H9 (cell line): ENCODE measurements around the gene ANKRD44. TPM values are rescaled to one million over a fixed set of nuclear protein-coding genes. Genes with fewer than 3 reads are reported as not detected.

Experiments
- DNase-seq: peaks from one replicate; pipeline ENCODE4 v3.0.0-alpha.2; 2017
- H2AFZ ChIP-seq: one replicate; pipeline ENCODE4 v1.6.1; 2013; ENCODE audit warnings: mild to moderate bottlenecking, low read length, control low read depth, moderate library complexity
- H2AK5ac ChIP-seq: 2 replicates; pipeline ENCODE4 v1.6.1; 2013; ENCODE audit warnings: low read length, control low read depth, mixed read lengths; ENCODE audit not compliant: insufficient read length
- H2BK120ac ChIP-seq: one replicate; pipeline ENCODE4 v1.6.1; 2013; ENCODE audit warnings: low read depth, mild to moderate bottlenecking, low read length, control low read depth, inconsistent platforms; ENCODE audit not compliant: poor library complexity, severe bottlenecking
- H2BK12ac ChIP-seq: 2 replicates; pipeline ENCODE4 v1.6.1; 2013; ENCODE audit warnings: low read length, control low read depth, mixed read lengths, low read depth; ENCODE audit not compliant: insufficient read length
- H2BK15ac ChIP-seq: 2 replicates; pipeline ENCODE4 v1.6.1; 2013; ENCODE audit warnings: low read depth, low read length, control low read depth
- H2BK20ac ChIP-seq: one replicate; pipeline ENCODE4 v1.6.1; 2013; ENCODE audit warnings: low read depth, mild to moderate bottlenecking, low read length, control low read depth, inconsistent platforms; ENCODE audit not compliant: poor library complexity, severe bottlenecking
- H2BK5ac ChIP-seq: 2 replicates; pipeline ENCODE4 v1.6.1; 2013; ENCODE audit warnings: low read length, control low read depth, mixed read lengths; ENCODE audit not compliant: insufficient read length
- H3K14ac ChIP-seq: 2 replicates; pipeline ENCODE4 v1.6.1; 2013; ENCODE audit warnings: low read length, control low read depth; ENCODE audit not compliant: insufficient read depth
- H3K18ac ChIP-seq: 2 replicates; pipeline ENCODE4 v1.6.1; 2013; ENCODE audit warnings: low read depth, mild to moderate bottlenecking, mixed read lengths, low read length, control low read depth; ENCODE audit not compliant: insufficient read length
- H3K23ac ChIP-seq: 2 replicates; pipeline ENCODE4 v1.6.1; 2013; ENCODE audit warnings: low read length, control low read depth, mixed read lengths, low read depth; ENCODE audit not compliant: insufficient read length
- H3K23me2 ChIP-seq: 2 replicates; pipeline ENCODE4 v1.6.1; 2013; ENCODE audit warnings: low read depth, mild to moderate bottlenecking, mixed read lengths, low read length, control low read depth; ENCODE audit not compliant: insufficient read length, poor library complexity, severe bottlenecking
- H3K27ac ChIP-seq: 2 replicates; pipeline ENCODE4 v1.5.1; 2013; ENCODE audit warnings: low read length, control low read depth, mixed read lengths, low read depth; ENCODE audit not compliant: insufficient read length
- H3K27me3 ChIP-seq: 2 replicates; pipeline ENCODE4 v1.6.1; 2013; ENCODE audit warnings: low read length, control low read depth, inconsistent platforms; ENCODE audit not compliant: insufficient read depth
- H3K4ac ChIP-seq: 2 replicates; pipeline ENCODE4 v1.6.1; 2013; ENCODE audit warnings: low read depth, mild to moderate bottlenecking, control low read depth, inconsistent platforms, low read length, moderate library complexity
- H3K4me1 ChIP-seq: 2 replicates; pipeline ENCODE4 v1.6.1; 2013; ENCODE audit warnings: low read length, control low read depth, inconsistent platforms; ENCODE audit not compliant: insufficient read depth
- H3K4me2 ChIP-seq: 2 replicates; pipeline ENCODE4 v1.6.1; 2013; ENCODE audit warnings: low read length, control low read depth, mixed read lengths; ENCODE audit not compliant: insufficient read length, insufficient read depth
- H3K56ac ChIP-seq: 2 replicates; pipeline ENCODE4 v1.6.1; 2013; ENCODE audit warnings: low read depth, mild to moderate bottlenecking, mixed read lengths, low read length, control low read depth; ENCODE audit not compliant: insufficient read length
- H3K79me1 ChIP-seq: 2 replicates; pipeline ENCODE4 v1.6.1; 2013; ENCODE audit warnings: low read depth, mild to moderate bottlenecking, moderate library complexity, low read length, control low read depth, inconsistent platforms; ENCODE audit not compliant: insufficient read depth, poor library complexity, severe bottlenecking
- H3K79me2 ChIP-seq: 2 replicates; pipeline ENCODE4 v1.6.1; 2013; ENCODE audit warnings: low read length, control low read depth, inconsistent platforms; ENCODE audit not compliant: insufficient read depth
- H3K9ac ChIP-seq: 2 replicates; pipeline ENCODE4 v1.6.1; 2013; ENCODE audit warnings: low read length, control low read depth, mixed read lengths; ENCODE audit not compliant: insufficient read length; ENCODE audit errors: extremely low read depth
- H3K9me3 ChIP-seq: one replicate; pipeline ENCODE4 v1.6.1; 2013; ENCODE audit warnings: low read depth, low read length, inconsistent platforms; ENCODE audit not compliant: control insufficient read depth
- H3T11ph ChIP-seq: one replicate; pipeline ENCODE4 v1.6.1; 2013; ENCODE audit warnings: mild to moderate bottlenecking, low read length, control low read depth, inconsistent platforms
- H4K20me1 ChIP-seq: one replicate; pipeline ENCODE4 v1.6.1; 2013; ENCODE audit not compliant: control insufficient read depth, insufficient read length, insufficient read depth
- H4K5ac ChIP-seq: 2 replicates; pipeline ENCODE4 v1.6.1; 2013; ENCODE audit warnings: low read depth, mild to moderate bottlenecking, mixed read lengths, low read length, control low read depth; ENCODE audit not compliant: insufficient read length
- H4K8ac ChIP-seq: replicated peaks from 2 replicates; pipeline ENCODE4 v1.6.1; 2013; ENCODE audit warnings: low read length, control low read depth, mixed read lengths, low read depth; ENCODE audit not compliant: insufficient read length
- H4K91ac ChIP-seq: 2 replicates; pipeline ENCODE4 v1.6.1; 2013; ENCODE audit warnings: low read depth, mild to moderate bottlenecking, moderate library complexity, mixed read lengths, low read length, control low read depth; ENCODE audit not compliant: insufficient read length
- H3K27ac Mint-ChIP-seq, 3 experiments: 2 replicates in 2 of 3; 3 replicates in 1 of 3; pipeline ENCODE4 v1.8.0; 2020 to 2021; ENCODE audit warnings: mixed read lengths in 3 of 3, mild to moderate bottlenecking in 1 of 3, moderate library complexity in 1 of 3
- H3K27me3 Mint-ChIP-seq: 2 replicates; pipeline ENCODE4 v1.8.0; 2021; ENCODE audit warnings: low read depth, mild to moderate bottlenecking, moderate library complexity, mixed read lengths
- H3K36me3 Mint-ChIP-seq, 3 experiments: 2 replicates in 2 of 3; 3 replicates in 1 of 3; pipeline ENCODE4 v1.8.0; 2020 to 2021; ENCODE audit warnings: low read depth in 3 of 3, mixed read lengths in 3 of 3; ENCODE audit not compliant: insufficient read depth in 1 of 3
- H3K4me1 Mint-ChIP-seq, 2 experiments: 2 replicates each; pipeline ENCODE4 v1.8.0; 2020; ENCODE audit warnings: mixed read lengths in 2 of 2
- H3K4me3 Mint-ChIP-seq, 2 experiments: 2 replicates in 1 of 2; 3 replicates in 1 of 2; pipeline ENCODE4 v1.8.0; 2020 to 2021; ENCODE audit warnings: mild to moderate bottlenecking in 2 of 2, mixed read lengths in 2 of 2, moderate library complexity in 1 of 2
- H3K9me3 Mint-ChIP-seq, 2 experiments: 2 replicates in 1 of 2; 3 replicates in 1 of 2; pipeline ENCODE4 v1.8.0; 2020; ENCODE audit warnings: mild to moderate bottlenecking in 2 of 2, mixed read lengths in 2 of 2, moderate library complexity in 1 of 2
- WGBS: extraction: QIAGEN DNeasy Blood & Tissue Kit; methylation state at CpG from one replicate; pipeline ENCODE4 v1.1.7; 2013; ENCODE audit warnings: missing lambda C conversion rate, low lambda C conversion rate, mixed read lengths; ENCODE audit not compliant: insufficient read length; ENCODE audit errors: extremely low coverage; 5-methylcytosine and 5-hydroxymethylcytosine counted together
- total RNA-seq: library from RNA; stranded (reverse); gene quantifications from 2 replicates; pipeline ENCODE4 v1.2.1, GENCODE V29; 2021
- TF ChIP-seq, protein P1 (sequence below): fragments of 200-600 bp; sonication (generic); conservative IDR thresholded peaks from 3 replicates; pipeline ENCODE4 v1.8.0; 2021; ENCODE audit warnings: antibody characterized with exemption, mild to moderate bottlenecking

ANKRD44 gene
- total RNA-seq, 1 experiment from 2014 or later, result 1.9 TPM

DNA sequence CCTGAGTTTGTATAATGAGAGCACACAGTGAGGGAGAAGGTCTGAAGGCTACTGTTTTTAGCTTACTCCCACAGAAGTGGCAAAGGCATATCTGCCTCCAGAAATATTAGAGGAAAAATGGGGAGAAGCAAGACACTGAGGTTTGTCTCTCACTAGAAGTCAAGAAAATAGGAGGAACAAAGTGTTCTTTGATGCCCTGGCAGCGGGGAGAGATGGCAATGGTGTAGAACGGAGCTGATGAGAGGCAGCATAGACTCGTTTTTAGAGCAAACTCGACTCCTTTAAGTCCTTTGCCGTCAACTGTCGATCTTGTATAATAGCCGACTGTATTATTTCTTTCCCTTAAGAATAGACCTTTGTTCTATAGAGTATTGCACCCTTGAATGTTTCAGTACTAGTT is 73.8 kb downstream of the ANKRD44 start:
- Mint-ChIP-seq H3K27ac (no peak overlapping the region), H3K9me3 (no peaks in the 10 kb centered on the region), H3K36me3 (no peaks in the 10 kb centered on the region), H3K4me3 (no peak overlapping the region), H3K27me3 (no peaks in the 10 kb centered on the region), H3K4me1 (peaks cover 8% of the 10 kb centered on the region in 2 experiments)
- DNase-seq, result no peak
- no peak overlapping the region for H2AK5ac ChIP-seq
- H3T11ph ChIP-seq, result no peak overlapping the region
- H2BK5ac ChIP-seq, result no peak overlapping the region
- no peaks in the 10 kb centered on the region for H4K20me1 ChIP-seq
- no peak overlapping the region for H3K14ac ChIP-seq
- H3K4me2 ChIP-seq, result no peak overlapping the region
- H3K23ac ChIP-seq, result no peak overlapping the region
- H2BK15ac ChIP-seq, result no peak overlapping the region
- TF ChIP-seq, protein P1, sequence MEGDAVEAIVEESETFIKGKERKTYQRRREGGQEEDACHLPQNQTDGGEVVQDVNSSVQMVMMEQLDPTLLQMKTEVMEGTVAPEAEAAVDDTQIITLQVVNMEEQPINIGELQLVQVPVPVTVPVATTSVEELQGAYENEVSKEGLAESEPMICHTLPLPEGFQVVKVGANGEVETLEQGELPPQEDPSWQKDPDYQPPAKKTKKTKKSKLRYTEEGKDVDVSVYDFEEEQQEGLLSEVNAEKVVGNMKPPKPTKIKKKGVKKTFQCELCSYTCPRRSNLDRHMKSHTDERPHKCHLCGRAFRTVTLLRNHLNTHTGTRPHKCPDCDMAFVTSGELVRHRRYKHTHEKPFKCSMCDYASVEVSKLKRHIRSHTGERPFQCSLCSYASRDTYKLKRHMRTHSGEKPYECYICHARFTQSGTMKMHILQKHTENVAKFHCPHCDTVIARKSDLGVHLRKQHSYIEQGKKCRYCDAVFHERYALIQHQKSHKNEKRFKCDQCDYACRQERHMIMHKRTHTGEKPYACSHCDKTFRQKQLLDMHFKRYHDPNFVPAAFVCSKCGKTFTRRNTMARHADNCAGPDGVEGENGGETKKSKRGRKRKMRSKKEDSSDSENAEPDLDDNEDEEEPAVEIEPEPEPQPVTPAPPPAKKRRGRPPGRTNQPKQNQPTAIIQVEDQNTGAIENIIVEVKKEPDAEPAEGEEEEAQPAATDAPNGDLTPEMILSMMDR, result no peak
- no peaks in the 10 kb centered on the region for H3K23me2 ChIP-seq
- no peaks in the 10 kb centered on the region for H3K27me3 ChIP-seq
- H4K91ac ChIP-seq, result no peak overlapping the region
- no peak overlapping the region for H4K5ac ChIP-seq
- no peak overlapping the region for H3K4ac ChIP-seq
- no peak overlapping the region for H3K18ac ChIP-seq
- no peak overlapping the region for H2BK20ac ChIP-seq
- H3K4me1 ChIP-seq, result no peaks in the 10 kb centered on the region
- H2BK12ac ChIP-seq, result no peak overlapping the region
- H3K56ac ChIP-seq, result no peak overlapping the region
- no peaks in the 10 kb centered on the region for H3K9me3 ChIP-seq
- H2AFZ ChIP-seq, result no peak overlapping the region
- H3K79me2 ChIP-seq, result no peaks in the 10 kb centered on the region
- no peaks in the 10 kb centered on the region for H3K79me1 ChIP-seq
- no peak overlapping the region for H2BK120ac ChIP-seq
- no peak overlapping the region for H3K9ac ChIP-seq
- WGBS, result no CpG with 5 or more reads among the region's 7 CpGs
- H3K27ac ChIP-seq, result no peak overlapping the region
- no peak overlapping the region for H4K8ac ChIP-seq
